GM12891 (cell line): ENCODE results near the gene PMCH.

Source experiments
- PAX5 ChIP-seq: IDR thresholded peaks from 2 replicates; pipeline ENCODE4 v1.6.1; 2011; ENCODE audit warnings: low read length, moderate library complexity, mild to moderate bottlenecking; ENCODE audit not compliant: insufficient read depth, severe bottlenecking
- POLR2A ChIP-seq: IDR thresholded peaks from 2 replicates; pipeline ENCODE4 v1.6.1; 2011; ENCODE audit warnings: low read depth, low read length, control low read depth
- POLR2AphosphoS5 ChIP-seq: IDR thresholded peaks from 2 replicates; pipeline ENCODE4 v1.6.1; 2011; ENCODE audit warnings: low read depth, low read length, control low read depth
- SPI1 ChIP-seq: IDR thresholded peaks from 2 replicates; pipeline ENCODE4 v1.6.1; 2011; ENCODE audit warnings: low read depth, low read length, control low read depth
- TAF1 ChIP-seq: IDR thresholded peaks from 2 replicates; pipeline ENCODE4 v1.6.1; 2011; ENCODE audit warnings: low read depth, low read length, control low read depth

GRCh38 chr12:102201436-102202061, 3.9 kb upstream of the PMCH start:
- no peak for TF ChIP-seq POLR2AphosphoS5
- no peak for TF ChIP-seq POLR2A
- no peak for TF ChIP-seq TAF1
- TF ChIP-seq SPI1 = no peak
- TF ChIP-seq PAX5 = no peak
